Brain microvascular endothelial cell (primary cell): ENCODE results near the gene PER2.

ENCODE experiments used
- DNase-seq: peaks from one replicate; pipeline ENCODE4 v3.0.0-alpha.2; 2020
- H3K27ac ChIP-seq: fragments of 250-450 bp; sonication (Bioruptor Pico); 2 replicates; pipeline ENCODE4 v1.5.1; 2020; ENCODE audit warnings: mild to moderate bottlenecking, moderate library complexity
- H3K27me3 ChIP-seq: fragments of 250-450 bp; sonication (Bioruptor Pico); replicated peaks from 2 replicates; pipeline ENCODE4 v1.5.1; 2020; ENCODE audit warnings: mild to moderate bottlenecking
- H3K36me3 ChIP-seq: fragments of 250-450 bp; sonication (Bioruptor Pico); replicated peaks from 2 replicates; pipeline ENCODE4 v1.5.1; 2020; ENCODE audit warnings: mild to moderate bottlenecking
- H3K4me3 ChIP-seq: 2 replicates; pipeline ENCODE4 v1.5.1; 2011; ENCODE audit warnings: low read depth, mild to moderate bottlenecking, control low read depth, low read length, moderate library complexity
- in situ Hi-C: cut with HindIII; loops from 2 replicates; pipeline ENCODE4 v1.10.0; 2017; ENCODE audit warnings: low sequenced_read_pairs, low pct_ligation_motif_present
- TF ChIP-seq, protein P1 (sequence below): IDR thresholded peaks from 2 replicates; pipeline ENCODE4 v1.5.1; 2011; ENCODE audit warnings: low read depth, mild to moderate bottlenecking, moderate library complexity, low read length, control low read depth, inconsistent platforms; ENCODE audit errors: missing control alignments

Gene PER2

DNA sequence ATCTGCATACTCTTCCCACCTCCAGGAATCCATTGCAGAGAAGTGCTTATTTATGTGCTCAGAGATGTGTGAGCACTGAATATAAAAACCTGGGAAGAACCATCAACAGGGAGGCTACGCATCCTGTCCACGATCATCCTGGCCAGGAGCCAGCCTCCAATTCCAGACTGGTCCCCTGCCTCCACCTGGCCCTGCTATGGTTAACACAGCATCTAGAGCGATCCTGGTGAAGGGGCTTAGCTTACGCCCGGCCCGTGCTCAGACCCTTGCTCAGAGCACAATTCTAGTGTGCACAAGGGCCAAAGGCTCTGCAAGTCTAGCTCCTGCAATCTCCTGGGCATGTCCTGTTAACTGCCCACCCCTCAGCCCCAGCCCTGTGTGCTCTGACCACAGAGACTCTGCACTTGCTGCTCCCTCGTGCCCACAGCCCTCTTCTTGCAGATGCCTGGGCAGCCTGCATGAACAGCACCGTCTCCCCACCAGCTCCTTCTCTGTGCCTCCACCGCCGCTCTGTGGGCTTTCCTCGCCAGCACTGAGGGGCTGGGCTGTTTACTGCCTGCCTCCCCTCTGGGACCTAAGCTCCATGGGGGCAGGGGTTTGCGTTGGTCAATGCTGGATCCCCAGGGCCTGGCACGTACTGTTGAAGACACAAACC lies 6.5 kb downstream of the PER2 start:
- no peak overlapping the region for H3K4me3 ChIP-seq
- in situ Hi-C loops, result no loop called here
- DNase-seq, result no peak
- no peak overlapping the region for H3K27ac ChIP-seq
- no peaks in the 10 kb centered on the region for H3K36me3 ChIP-seq
- TF ChIP-seq, protein P1, sequence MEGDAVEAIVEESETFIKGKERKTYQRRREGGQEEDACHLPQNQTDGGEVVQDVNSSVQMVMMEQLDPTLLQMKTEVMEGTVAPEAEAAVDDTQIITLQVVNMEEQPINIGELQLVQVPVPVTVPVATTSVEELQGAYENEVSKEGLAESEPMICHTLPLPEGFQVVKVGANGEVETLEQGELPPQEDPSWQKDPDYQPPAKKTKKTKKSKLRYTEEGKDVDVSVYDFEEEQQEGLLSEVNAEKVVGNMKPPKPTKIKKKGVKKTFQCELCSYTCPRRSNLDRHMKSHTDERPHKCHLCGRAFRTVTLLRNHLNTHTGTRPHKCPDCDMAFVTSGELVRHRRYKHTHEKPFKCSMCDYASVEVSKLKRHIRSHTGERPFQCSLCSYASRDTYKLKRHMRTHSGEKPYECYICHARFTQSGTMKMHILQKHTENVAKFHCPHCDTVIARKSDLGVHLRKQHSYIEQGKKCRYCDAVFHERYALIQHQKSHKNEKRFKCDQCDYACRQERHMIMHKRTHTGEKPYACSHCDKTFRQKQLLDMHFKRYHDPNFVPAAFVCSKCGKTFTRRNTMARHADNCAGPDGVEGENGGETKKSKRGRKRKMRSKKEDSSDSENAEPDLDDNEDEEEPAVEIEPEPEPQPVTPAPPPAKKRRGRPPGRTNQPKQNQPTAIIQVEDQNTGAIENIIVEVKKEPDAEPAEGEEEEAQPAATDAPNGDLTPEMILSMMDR, result no peak
- no peaks in the 10 kb centered on the region for H3K27me3 ChIP-seq

DNA sequence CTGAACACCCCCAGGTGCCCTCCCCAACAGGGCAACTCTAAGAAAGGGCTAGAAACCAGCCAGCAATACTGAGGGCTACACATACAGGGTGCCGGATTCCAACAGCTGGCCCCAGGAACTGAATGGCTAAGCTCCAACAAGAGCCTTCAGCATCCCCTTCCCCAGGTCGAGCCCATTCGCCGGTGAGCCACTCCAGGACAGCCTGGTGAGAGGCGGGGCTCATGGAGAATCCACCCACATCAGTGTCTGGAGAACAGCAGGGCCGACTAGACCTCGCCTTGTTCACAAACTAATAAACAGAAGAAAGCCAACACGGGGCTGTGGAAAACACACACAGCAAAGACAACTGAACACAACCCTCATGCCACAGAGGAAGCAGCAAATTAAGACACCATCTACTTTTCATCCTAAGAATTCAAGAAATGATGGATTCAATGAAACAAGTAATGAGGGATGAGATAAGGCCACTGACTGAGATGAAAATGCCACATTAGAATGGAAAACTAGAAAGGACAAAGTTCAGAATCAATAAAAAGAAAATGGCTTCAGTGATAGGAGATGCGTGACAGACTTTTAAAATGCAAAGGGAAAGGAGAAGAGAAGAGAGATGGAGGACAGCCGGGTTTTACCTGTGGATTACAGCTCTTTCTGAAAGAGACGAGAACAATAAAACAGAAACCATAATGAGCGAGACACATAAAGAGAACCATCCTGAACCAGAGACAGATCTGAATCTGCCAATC lies 8.2 kb downstream of the PER2 start:
- no peak for DNase-seq
- in situ Hi-C loops, result no loop called here
- Histone ChIP-seq H3K4me3 (no peak overlapping the region), H3K27ac (no peak overlapping the region), H3K27me3 (no peaks in the 10 kb centered on the region), H3K36me3 (no peaks in the 10 kb centered on the region)
- TF ChIP-seq, protein P1, result no peak

DNA sequence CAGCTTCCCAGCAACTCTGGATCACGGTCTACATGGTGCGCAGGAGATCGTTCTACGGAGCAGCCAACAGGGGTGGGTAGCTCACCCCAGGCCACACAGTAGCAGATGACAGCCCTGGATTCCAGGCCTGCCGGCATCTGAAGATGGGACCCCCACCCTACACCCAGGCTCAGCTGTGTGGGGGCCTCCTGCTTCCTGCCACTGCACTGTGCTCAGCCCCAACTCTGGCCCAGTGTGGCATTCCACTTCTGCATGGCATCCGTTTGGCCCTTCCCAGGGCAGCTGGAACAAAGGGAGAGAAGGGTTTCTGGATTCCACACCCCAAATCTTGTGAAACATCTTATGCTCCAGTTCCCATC lies 9.1 kb downstream of the PER2 start:
- Histone ChIP-seq H3K36me3 (no peaks in the 10 kb centered on the region), H3K27me3 (no peaks in the 10 kb centered on the region), H3K27ac (no peak overlapping the region), H3K4me3 (no peak overlapping the region)
- in situ Hi-C loops, result no loop called here
- TF ChIP-seq, protein P1, result no peak
- no peak for DNase-seq

DNA sequence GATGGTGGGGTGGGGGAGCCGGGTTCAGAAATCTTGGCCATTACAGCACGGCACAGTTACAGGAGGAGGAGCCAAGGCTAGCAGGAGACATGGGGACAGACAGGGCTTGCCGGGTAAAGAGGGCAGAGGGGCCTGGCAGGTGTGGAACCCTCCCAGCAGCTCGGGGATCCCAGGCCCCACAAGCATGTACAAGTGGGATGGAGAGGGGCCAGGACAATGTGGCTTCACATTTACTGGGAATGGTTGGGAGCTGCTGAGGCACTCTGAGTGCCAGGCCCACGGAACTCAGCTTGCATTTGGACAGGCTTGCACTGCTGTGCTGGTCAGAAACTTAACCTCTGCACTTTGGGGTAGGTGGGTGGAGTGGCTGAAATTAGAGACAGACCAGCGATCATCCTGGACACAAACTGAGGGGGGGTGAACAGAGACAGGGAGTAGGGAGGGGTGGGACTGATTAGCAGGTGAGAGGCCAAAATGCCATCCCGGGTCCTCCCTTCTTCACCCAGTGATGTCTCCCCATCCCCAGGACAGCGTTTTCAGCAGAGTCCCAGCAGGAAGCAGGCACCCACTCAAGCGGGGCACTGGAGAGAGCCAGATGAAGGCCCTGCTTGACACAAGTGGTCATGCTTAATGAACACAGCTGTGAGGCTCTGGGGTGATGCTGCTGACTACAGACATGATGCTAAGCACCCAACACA lies 9.6 kb downstream of the PER2 start:
- DNase-seq, result no peak
- in situ Hi-C loops, result no loop called here
- Histone ChIP-seq H3K27ac (no peak overlapping the region), H3K36me3 (no peaks in the 10 kb centered on the region), H3K27me3 (no peaks in the 10 kb centered on the region), H3K4me3 (no peak overlapping the region)
- TF ChIP-seq, protein P1, result no peak

DNA sequence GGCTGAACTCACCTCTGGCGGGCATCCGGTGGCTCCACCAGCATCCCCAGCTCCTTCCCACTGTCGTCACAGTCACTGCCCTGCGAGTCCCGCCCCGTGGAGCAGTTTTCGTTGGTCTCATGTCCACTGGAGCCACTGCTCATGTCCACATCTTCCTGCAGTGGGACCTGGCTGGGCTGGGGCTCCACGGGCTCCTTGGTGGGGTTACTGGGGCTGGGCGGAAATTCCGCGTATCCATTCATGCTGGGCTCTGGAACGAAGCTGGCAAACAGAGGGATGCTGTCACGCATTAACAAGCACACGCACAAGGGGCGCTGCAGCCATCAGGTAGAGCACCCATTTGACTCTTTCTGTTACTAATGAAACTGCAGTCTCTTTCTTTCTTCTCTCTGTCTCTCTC lies 10.7 kb downstream of the PER2 start:
- Histone ChIP-seq H3K27ac (no peak overlapping the region), H3K4me3 (no peak overlapping the region), H3K27me3 (no peaks in the 10 kb centered on the region), H3K36me3 (no peaks in the 10 kb centered on the region)
- DNase-seq, result no peak
- in situ Hi-C loops, result no loop called here
- TF ChIP-seq, protein P1, result peak; percentile 47
